Testis (tissue), 2 donors: ENCODE measurements around the gene MORN4.

Experiments used
- CTCF ChIP-seq, 3 experiments: fragments of 450-650 bp in 2 of 3; fragments of 200-600 bp in 1 of 3; sonication (generic) in 1 of 3; IDR thresholded peaks; one replicate each; pipeline ENCODE4 v1.5.1; 2016 to 2019; ENCODE audit warnings: antibody characterized with exemption in 3 of 3, mild to moderate bottlenecking in 2 of 3, moderate library complexity in 1 of 3
- POLR2A ChIP-seq: fragments of 450-650 bp; IDR thresholded peaks from one replicate; pipeline ENCODE4 v1.6.1; 2017; ENCODE audit warnings: antibody characterized with exemption, mild to moderate bottlenecking, moderate library complexity

- TF ChIP-seq CTCF (IDR thresholded peaks at IDR 0.05) (no peak), POLR2A (no peak)
Observed at GRCh38 chr10:97590748-97591495, 42.4 kb downstream of the MORN4 start.
